ENCODE measurements around the gene KSR1.
"Not testable (repeated sequence)": the region's sequence is repeated elsewhere in the genome, so short reads cannot be mapped to it uniquely, and the experiment has no call there.

Gene KSR1

DNA sequence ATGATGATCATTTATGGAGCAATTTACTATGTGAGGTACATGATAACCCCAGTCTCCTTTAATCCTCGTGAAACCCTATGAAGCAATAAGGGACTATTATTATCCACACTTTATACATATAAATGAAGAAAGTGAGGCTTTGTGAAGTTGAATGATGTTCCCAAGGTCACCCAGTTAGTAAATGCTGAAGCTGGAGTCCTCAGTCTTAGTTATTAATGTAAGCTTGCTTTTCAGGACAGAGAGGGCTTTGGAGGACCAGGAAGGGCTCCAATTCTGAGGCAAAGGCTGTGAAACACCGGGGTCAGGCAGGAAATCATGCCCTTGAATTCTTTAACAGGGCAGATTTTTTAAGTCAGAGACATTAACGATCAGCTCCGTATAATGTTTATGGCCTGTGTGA, 36.8 kb downstream of the KSR1 start:
- no peak for DNase-seq (ENCODE audit: low read depth in 2 of 2)

DNA sequence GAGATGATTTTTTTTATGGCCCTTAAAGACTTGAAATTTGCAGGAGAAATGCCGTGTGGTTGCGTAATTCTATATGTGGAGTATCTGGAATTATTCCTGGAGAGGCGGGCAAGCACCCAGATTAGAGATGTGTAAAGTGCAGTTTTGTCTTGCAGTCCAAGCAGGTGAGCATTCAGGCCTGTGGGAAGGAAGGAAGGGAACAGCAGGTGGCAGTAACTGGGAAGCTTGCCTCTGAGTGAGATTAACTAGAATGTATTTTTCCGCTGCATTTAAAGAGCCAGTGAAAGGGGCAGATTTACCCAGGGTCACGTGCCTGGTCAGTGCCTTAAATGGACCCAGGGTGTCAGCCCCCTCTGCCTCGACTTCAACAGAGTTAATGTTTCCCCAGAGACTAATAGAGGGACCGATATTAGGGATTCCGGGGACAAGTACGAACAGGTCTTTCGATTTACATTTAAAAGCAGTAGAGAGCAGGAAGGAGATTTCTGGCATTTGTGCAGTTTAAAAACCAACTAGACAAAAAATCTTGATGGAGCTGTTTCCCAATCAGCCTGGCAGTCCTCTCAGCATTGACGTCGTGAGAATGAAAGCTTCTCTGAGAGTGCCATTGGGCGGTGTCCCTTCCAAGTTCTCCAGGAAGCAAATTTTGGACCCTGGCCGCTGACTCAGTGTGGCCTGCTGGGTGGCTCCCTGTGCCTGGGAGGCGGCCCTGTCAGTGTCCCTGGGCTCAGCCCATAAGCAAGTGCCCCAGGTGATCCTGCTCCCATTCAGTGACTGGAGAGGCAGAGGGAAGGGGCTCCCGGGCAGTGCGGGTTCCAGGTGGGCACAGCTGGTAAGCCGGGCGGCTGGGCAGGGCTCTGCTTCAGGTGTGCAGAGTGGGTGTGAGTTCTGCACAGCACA, 38.2 kb downstream of the KSR1 start:
- DNase-seq (ENCODE audit: low read depth in 2 of 2), result no peak

DNA sequence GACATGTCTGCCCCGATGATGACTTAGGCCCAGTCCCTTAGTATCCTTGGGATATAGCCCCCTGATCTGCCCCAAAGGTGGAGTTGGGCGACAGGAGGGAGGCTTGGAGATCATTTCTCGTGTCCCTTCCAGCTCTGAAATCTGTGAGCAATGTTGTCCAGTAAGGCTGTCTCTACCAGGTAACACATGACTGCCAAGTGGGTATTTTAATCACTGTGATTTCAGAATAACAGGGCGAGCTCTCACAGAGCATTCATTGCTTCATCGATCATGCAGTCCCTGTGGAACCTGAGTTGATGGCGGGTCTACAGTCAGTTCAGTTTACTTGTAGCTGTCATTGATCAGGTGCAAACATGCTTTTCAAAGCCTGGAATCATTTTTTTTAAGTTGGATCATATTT, 39.2 kb downstream of the KSR1 start:
- no peak for DNase-seq (ENCODE audit: low read depth in 2 of 2)

DNA sequence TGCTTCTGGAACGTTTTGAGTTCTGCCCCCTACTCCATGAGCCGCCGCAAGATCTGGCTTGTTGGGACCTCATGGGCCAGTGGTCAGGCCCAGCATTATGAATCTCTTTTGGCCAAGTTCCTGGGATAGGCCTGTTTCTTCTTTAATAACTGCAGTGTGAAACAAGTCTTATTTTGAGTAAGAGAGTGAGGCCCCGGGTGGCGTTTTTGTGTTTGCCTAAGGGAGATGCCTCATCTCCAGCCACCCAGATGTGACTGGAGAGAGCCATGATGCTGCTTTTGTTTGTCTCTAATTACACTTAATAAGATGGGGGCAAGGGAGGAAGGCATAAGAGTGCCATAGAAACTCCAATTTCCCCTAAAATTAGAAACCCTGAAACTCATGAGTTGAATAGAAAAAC, 39.8 kb downstream of the KSR1 start:
- DNase-seq (ENCODE audit: low read depth in 2 of 2), result no peak

DNA sequence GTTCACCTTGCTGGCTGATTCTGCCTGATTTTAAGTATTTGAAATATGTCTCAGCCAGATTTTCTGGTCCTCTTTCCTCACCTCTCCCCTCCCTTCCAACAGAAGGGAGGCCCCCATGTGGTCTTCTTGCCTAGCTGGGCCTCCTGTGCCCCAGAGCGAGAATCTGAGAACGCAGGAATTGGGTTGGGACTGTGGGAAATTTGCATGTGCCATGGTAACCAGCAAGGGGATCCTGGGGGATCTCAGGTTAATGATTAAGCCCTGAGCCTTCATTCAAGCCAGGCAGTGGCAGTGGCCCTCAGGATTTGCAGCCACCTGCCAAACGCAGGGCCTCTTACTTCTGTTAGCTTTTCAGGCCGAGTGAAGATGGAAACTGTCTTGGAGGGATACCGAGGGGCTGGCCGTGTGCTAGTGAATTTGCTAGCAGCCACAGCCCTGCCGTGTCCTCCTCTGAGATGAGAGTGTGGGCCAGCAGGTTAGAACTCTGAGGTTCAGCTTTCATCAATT, 40.2 kb downstream of the KSR1 start:
- DNase-seq (ENCODE audit: low read depth in 2 of 2), result no peak

DNA sequence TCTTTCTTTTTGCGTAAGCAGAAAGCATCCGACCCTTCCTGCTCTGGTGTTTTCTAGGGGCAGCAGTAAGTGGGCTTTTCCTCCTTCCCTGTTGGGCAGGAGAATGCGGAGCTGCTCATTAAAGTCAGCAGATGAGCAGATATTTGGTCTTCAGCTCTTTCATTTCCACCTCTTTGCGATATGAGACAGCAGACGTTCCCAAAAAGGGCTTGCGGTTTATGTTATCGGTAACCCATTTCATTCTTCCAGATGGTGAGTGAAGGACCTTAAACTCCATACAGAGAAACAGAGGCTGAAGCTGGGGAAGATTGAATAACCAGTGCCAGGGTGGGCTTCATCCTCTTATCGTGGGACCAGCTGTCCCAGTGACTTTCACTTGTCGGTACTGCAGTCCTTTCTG, 40.7 kb downstream of the KSR1 start:
- DNase-seq (ENCODE audit: low read depth in 2 of 2), result no peak

DNA sequence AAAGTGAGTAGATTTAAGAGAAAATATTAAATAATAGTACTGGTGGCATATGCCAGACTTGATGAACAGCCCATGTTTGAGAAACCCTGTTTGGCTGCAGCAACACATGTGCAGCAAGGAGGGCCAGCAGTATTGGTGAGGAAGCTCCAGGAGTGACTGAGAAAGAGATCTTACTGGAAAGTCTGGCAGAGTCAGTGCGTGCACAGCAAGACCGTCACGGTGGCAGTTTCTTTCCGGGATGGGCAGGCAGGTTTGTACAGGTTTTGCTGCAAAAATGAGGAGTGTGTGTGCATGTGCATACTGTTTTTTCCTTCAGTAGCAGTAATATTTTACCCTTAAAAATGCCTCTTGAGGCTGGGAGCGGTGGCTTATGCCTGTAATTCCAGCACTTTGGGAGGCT, 41.4 kb downstream of the KSR1 start:
- no peak for DNase-seq (ENCODE audit: low read depth in 2 of 2)

DNA sequence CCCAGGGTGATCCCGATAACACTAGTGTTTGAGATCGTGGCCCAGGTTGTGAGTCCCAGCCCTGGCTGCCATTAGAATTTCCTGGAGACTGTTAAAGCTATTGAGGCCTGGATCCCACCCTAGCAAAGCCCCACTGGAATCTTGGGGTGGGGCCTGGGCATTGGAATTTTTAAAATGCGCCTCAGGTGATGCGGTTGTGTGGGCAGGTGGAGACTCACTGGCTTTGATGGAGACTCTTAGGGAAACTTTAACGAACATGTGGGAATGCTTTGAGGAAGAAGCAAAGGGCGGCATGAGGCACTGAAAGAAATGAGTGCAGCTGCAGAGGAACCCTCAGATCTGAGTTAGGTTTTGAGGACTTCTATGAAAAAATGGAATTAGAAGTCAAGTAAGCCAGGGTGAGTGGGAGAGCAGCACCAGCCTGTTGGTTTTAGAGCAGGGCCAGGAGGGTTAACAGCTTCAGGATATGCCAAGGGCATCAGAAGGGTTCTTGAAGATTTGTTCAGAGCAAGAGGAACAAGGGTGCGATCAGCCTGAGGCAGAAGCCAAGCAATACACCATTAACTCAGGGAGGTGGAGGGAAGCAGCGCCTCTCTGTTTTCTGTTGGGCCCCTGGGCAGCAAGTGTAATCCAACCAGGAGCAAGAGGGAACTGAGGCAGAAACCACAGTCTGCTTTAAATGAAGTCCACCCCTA, 42.5 kb downstream of the KSR1 start:
- no peak for DNase-seq (ENCODE audit: low read depth in 2 of 2)

DNA sequence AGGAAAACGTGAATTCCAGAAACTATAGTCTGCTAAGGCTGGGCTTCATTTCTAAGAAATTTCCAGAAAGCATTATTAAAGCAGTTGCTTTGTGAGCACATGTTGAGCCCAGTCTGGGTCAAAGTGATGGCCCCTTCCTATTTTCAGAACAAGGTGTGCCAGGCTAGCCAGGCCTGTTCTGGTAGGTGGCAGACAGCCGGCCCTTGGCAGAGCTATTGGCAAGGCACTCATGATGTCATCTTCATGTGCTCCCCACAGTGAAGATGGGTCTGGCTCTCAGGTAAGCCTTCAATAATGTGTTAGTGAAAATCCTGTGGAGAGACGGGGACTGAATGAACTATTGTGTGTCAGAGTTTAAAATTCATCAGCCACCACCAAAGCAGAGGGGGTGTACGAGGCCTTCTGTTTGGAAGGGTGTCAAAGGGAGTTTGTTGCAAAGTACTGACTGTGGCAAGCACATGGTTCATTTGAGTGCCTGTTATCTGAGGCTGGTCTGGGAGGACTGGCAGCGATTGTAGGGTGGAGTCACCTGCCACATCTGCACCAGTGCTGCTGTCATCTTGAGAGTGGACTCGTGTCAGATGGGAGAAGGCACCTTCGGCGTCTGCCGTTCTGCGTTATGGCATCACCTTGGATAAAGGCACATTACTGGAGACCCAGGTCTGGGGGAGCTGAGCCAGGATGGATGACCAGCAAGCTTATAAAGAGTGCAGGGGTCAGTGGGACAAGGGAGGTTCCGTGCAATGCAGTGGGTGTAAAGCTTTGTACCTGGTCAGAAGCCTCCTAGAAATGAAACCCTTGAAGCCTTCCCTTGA, 43.4 kb downstream of the KSR1 start:
- no peak for DNase-seq (ENCODE audit: low read depth in 2 of 2)

DNA sequence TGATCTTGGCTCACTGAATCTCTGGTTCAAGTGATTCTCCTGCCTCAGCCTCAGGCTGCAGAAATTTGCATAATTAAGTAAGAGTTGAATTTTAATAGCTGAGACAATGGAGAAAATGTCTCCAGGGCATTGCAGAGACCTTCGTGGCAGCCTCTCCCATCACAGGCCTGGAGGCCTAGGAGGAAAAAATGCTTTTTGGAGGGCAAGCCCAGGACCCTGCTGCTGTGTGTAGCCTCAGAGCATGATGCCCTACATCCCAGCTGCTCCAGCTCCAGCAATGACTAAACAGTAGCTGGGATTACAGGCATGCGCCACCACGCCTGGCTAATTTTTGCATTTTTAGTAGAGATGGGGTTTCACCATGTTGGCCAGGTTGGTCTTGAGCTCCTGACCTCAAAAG, 45.1 kb downstream of the KSR1 start:
- DNase-seq (ENCODE audit: low read depth in 2 of 2), result not testable (repeated sequence)

DNA sequence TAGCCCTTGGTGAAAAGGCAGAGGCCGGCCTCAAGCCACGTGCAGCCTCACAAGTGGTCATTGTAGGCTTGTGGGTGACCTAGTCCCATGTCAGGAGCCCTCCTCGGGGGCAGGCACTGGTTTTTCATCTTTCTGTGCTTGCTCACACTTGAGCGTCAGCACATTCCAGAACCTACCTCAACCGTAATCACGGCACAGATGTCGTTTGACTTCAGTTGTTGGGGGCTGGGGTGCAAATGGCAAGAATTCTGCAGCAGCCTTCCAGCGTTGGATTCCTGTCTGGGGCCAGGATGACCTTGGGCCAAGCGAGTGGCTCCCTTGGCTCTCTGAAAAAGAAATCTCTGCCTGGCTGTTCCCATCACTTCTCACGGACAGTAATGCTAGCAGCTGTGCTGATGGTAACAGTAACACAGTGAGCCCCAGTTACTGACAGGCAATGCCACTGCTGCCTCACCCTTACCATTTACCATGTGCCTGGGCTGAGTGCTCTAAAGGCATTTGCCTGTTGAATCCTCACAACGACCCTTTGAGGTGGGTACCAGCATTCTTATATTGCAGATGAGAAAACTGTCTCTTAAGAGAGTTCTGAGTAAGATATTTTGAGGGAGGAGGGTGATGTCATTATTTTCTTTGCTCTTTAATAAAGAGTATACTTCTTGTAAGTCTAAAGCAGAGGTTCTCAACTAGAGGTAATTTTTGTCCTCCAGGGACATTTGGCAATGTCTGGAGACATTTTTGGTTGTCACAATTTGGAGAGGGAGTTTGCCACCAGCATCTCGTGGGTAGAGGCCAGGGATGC, 46.5 kb downstream of the KSR1 start:
- no peak for DNase-seq (ENCODE audit: low read depth in 2 of 2)

DNA sequence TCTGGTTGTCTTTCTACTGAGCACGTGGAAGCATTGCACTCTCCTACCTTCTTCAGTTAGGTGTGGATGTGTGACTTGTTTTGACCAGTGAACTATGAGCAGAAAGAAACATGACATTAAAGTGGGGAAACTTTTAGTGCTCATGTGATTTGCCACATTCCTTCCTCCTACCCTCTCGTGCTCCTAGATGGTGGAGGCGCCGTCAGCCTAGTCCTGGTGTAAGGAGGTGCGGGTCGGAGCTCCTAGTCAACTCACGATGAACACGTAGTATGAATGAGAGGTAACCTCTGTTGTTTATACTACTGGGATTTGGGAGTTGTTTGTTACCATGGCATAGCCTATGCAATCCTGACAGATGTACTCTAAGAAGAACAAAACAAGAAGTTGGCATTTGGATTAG, 47.4 kb downstream of the KSR1 start:
- no peak for DNase-seq (ENCODE audit: low read depth in 2 of 2)

DNA sequence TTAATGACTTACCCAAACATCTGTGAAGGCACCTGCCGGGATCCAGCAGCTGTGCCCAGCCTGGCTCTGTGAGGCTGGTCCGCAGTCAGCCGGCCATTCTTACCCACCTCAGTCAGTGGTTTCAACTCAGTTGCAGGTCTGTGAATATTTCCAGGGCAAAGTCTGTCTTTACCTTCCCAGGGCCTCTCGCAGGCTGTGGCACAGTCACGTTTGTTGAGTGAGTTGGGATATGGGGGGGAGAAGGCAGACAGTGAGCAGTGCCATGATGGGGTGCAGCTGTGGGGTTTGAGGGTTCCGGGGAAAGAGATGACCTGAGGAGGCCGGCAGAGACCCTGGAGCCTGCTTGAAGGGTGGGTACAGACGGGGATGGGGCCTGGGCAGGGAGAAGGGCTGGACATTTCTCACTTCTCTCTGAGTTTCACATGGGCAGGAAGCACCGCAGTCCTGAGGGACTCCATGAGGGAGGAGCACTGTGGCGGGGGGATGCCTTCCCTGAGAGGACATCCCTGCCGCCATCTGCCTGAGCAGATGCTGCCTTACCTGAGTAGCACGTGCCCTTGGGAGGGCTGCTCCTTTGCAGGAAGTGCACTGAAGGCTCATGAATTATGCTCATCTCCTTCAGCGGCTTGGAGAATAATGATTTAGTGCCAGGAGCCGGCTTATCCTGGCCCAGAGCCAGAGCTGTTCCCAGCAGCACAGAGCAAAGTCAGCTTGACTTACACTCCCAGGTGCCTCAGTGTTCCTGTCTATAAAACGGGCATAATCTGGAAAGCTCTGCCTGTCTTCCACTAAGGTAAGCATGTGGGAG, 48.1 kb downstream of the KSR1 start:
- no peak for DNase-seq (ENCODE audit: low read depth in 2 of 2)

DNA sequence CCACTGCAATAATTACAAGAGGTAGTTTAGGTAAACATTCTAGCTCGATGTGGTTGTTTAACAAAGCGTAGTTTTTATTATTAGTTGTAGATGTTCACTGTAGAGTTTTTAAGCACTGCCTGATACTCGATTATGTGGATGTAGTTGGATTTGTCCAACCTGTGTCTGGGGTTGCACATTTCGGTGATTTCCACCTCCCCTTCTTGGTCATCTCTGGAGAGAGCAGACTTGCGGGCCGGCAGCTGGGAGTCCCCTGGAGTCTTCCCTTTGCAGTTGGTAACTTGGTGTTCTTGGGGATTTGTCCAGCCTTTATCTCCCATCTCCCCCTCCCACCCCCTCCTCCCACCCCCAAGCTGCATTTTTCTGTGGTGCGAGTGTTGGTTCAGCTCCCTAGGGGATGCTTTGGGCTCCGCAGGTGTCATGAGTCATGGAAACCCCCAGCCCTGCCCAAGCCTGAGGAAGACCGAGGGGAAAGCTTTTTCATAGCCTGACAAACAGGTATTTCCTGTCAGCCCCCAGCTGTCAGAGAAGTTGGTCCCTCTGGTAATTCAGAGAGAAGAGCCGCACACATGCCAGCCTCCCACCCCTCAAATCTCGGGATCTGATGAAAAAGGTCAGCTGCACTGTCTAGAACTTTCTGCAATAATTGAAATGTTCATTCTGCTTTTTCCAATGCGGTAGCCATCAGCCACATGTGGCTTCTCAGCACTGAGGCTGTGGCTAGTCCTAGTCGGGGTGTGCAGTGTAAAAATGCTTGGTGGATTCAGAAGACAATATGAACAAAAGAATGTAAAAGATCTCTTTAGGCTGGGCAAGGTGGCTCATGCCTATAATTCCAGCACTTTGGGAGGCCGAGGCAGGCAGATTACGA, 50.3 kb downstream of the KSR1 start:
- no peak for DNase-seq (ENCODE audit: low read depth in 2 of 2)

DNA sequence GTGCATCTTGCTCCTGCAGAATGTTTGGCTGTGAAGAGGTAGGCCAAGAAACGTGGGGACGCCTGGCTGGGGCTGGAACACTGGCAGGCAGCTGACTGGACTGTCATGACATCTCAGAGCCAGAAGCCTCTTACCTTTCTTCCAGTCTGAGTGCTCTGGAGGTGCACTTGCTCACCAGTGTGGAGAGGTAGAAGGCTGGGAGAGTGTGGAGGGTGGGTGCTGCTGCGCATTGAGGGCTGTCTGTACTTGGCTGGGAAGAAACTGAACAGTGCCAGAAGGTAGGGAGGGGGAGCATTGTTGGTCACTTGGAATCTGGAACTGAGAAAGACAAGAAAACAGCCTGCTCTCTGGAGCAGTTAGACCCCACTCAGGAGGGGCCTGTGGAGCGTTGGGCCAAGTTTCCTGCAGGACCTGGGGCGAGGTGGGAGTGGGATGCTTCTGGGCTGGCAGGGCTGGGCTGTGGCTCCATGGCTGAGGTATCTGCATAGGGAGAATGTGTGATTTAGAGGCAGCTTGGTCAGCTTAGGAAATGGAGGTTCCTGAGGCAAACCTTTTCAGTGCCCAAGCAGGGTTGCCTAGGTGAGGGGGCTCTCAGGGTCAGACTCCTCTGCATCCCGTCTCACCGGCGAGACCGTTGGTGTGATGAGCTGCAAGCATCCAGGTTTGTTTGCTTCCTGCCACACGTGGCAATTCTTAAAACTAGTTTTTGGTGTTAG, 55.1 kb downstream of the KSR1 start:
- no peak for DNase-seq (ENCODE audit: low read depth in 2 of 2)

DNA sequence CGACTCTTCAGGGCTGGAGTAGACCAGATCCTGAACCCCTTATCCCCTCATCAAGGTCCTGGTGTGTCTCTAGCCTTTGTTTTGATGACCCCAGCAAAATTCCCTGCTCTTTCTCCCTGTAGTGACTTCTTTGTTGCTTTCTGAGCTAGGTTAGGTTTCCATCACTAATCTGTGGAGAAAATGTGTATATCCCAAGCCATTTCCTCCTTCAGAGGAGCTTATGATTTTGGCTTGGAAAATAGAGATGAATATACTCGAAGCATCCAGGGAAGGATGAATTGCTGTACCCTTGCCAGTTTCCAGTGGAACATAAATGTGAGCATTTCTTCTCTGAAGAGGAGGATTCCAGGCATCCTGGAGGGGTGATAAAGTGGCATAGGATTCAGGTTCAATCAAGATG, 55.8 kb downstream of the KSR1 start:
- no peak for DNase-seq (ENCODE audit: low read depth in 2 of 2)

DNA sequence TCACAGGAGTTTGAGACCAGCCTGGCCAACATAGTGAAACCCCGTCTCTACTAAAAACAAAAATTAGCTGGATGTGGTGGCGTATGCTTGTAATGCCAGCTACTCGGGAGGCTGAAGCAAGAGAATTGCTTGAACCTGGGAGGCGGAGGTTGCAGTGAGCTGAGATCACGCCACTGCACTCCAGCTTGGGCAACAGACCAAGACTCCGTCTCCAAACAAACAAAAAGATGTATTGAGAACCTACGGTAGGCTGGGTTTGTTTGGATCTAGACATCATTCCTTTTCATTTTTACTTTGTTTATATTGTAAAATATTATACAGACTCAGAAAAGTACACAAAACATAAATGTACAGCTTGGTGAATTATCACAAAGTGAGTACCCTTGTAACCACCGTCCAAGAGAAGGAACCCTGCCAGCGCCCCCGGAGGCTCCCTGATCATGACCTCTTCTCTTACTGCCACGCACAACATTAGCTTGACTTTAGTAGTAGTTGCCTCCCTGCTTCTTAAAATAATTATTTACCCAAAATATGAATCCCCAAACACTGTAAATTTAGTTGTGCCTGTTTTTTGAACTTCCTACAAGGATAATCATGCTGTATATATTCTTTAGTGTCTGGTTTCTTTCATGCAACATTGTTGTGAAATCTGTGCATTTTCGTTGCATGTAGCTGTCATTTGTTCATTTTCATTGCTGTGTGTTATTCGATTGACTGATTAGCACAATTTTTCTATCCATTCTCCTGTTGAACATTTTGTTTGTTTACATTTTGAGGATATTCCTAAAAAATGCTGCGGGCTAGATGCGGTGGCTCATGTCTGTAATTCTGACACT, 56.5 kb downstream of the KSR1 start:
- DNase-seq (ENCODE audit: low read depth in 2 of 2), result no peak

DNA sequence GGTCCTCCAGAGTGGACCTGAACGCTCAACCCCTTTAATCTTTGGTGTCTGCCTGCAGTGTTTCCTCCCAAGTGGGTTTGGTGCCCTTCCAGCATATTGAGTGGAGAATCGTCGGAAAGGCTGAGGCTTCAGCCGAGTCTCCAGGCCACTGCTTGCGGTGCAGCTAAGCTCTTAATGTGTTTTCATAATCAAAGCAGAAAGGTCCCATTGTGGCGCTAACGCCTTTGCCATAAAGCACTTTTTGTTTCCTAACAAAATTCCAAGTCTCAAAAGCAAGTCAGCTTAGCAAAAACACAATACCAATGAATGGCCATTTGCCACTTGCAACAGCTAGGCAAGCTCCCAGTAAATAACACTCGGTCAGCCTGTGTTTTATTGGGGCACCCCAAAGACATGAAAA, 57.6 kb downstream of the KSR1 start:
- DNase-seq (ENCODE audit: low read depth in 2 of 2), result no peak

Measured in stimulated activated CD4-positive, alpha-beta T cell treated with anti-CD3 and anti-CD28 coated beads, Interleukin-1b, Interleukin-23, amount 100 ng/mL, for 4 hours (primary cell).